ENCODE measurements around the gene EPHX1. TPM values are rescaled to one million over a fixed set of nuclear protein-coding genes. Genes with fewer than 3 reads are reported as not detected.

EPHX1 gene
- total RNA-seq, 2 donors from 2014 or later: 151 to 232 TPM

- H3K27me3 ChIP-seq (replicated peaks; ENCODE audit: insufficient read depth): no peaks in the 10 kb centered on the region
- DNase-seq (ENCODE audit: low spot score): no peak
- H3K27ac ChIP-seq: no peak overlapping the region
- no peak overlapping the region for H3K4me3 ChIP-seq
- WGBS: 87% methylated on average over 13 of the region's 13 CpGs
- intact Hi-C loops (cut with DNase I): no loop called here
- H3K4me1 ChIP-seq (replicated peaks): no peaks in the 10 kb centered on the region
- TF ChIP-seq CTCF (IDR thresholded peaks at IDR 0.05): no peak
- TF ChIP-seq POLR2AphosphoS5 (IDR thresholded peaks at IDR 0.05): no peak
- no peak for TF ChIP-seq POLR2A (IDR thresholded peaks at IDR 0.05)
- H3K36me3 ChIP-seq: peaks cover 17 to 28% of the 10 kb centered on the region in 2 donors
- no peaks in the 10 kb centered on the region for H3K9me3 ChIP-seq
Observed at GRCh38 chr1:225861834-225862580, 52.1 kb downstream of the EPHX1 start.

- 89% methylated on average over 13 of the region's 13 CpGs for WGBS
- H3K4me1 ChIP-seq (replicated peaks): no peaks in the 10 kb centered on the region
- H3K27me3 ChIP-seq (replicated peaks; ENCODE audit: insufficient read depth): no peaks in the 10 kb centered on the region
- no peak for TF ChIP-seq POLR2A (IDR thresholded peaks at IDR 0.05)
- TF ChIP-seq POLR2AphosphoS5 (IDR thresholded peaks at IDR 0.05): no peak
- no peak for TF ChIP-seq CTCF (IDR thresholded peaks at IDR 0.05)
- DNase-seq (ENCODE audit: low spot score): no peak
- peaks cover 17 to 28% of the 10 kb centered on the region in 2 donors for H3K36me3 ChIP-seq
- H3K27ac ChIP-seq: no peak overlapping the region
- H3K9me3 ChIP-seq: no peaks in the 10 kb centered on the region
- intact Hi-C loops (cut with DNase I): no loop called here
- no peak overlapping the region for H3K4me3 ChIP-seq
Observed at GRCh38 chr1:225862581-225862950, 52.6 kb downstream of the EPHX1 start.

GRCh38 chr1:225863167-225863566 is 53.2 kb downstream of the EPHX1 start:
- 60% methylated on average over 5 of the region's 5 CpGs for WGBS
- H3K4me3 ChIP-seq: no peak overlapping the region
- H3K27me3 ChIP-seq (replicated peaks; ENCODE audit: insufficient read depth): no peaks in the 10 kb centered on the region
- no peak for DNase-seq (ENCODE audit: low spot score)
- peak overlapping the region in 1 of 2 donors; percentile 30 for H3K27ac ChIP-seq
- H3K4me1 ChIP-seq (replicated peaks): no peaks in the 10 kb centered on the region
- no peaks in the 10 kb centered on the region for H3K9me3 ChIP-seq
- intact Hi-C loops (cut with DNase I): no loop called here
- TF ChIP-seq POLR2A (IDR thresholded peaks at IDR 0.05) (no peak), CTCF (IDR thresholded peaks at IDR 0.05) (no peak), POLR2AphosphoS5 (IDR thresholded peaks at IDR 0.05) (no peak)
- H3K36me3 ChIP-seq: peaks cover 17 to 28% of the 10 kb centered on the region in 2 donors

GRCh38 chr1:225865514-225865913 is 55.6 kb downstream of the EPHX1 start:
- TF ChIP-seq POLR2AphosphoS5 (IDR thresholded peaks at IDR 0.05): no peak
- TF ChIP-seq CTCF (IDR thresholded peaks at IDR 0.05): no peak
- TF ChIP-seq POLR2A (IDR thresholded peaks at IDR 0.05): no peak
- no peak overlapping the region for H3K27ac ChIP-seq
- WGBS: 82% methylated on average over 12 of the region's 13 CpGs
- no peaks in the 10 kb centered on the region for H3K9me3 ChIP-seq
- H3K4me1 ChIP-seq (replicated peaks): no peaks in the 10 kb centered on the region
- intact Hi-C loops (cut with DNase I): no loop called here
- peaks cover 13 to 25% of the 10 kb centered on the region in 2 donors for H3K36me3 ChIP-seq
- H3K4me3 ChIP-seq: no peak overlapping the region
- H3K27me3 ChIP-seq (replicated peaks; ENCODE audit: insufficient read depth): no peaks in the 10 kb centered on the region
- no peak for DNase-seq (ENCODE audit: low spot score)
